ENCODE results near the gene RTTN. TPM values are rescaled to one million over a fixed set of nuclear protein-coding genes. Genes with fewer than 3 reads are reported as not detected.

RTTN gene
- total RNA-seq, 1 donor from 2014 or later: 52.4 TPM

DNA sequence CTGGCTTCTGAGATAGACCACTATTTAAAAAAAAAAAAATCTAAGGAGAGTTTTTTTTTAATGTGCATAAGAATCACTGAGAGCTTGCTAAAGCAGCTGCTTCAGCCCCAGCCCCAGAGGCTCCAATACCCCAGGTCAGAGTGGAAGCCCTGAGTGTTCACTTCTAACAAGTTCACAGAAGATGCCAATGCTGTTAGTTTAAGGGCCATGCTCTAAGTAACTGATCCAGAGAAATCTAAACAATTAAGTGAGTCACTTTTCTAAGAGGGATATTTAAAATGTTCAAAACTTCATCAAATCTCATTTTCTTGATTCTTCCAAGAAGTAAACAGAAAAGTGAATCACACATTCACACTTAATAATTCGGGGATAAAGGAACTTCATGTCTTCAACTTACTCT lies 131.4 kb downstream of the RTTN start:
- H3K36me3 ChIP-seq: no peaks in the 10 kb centered on the region
- H3K4me2 ChIP-seq: no peak overlapping the region
- H4K20me1 ChIP-seq (ENCODE audit: low read depth): no peaks in the 10 kb centered on the region
- H3K27me3 ChIP-seq: no peaks in the 10 kb centered on the region
- H3K4me3 Mint-ChIP-seq: no peak overlapping the region
- H3K4me1 ChIP-seq: no peaks in the 10 kb centered on the region
- no peaks in the 10 kb centered on the region for H3K9me3 ChIP-seq (ENCODE audit: low read depth)
- H3K9ac ChIP-seq: no peak overlapping the region
- H3K27ac ChIP-seq: no peak overlapping the region
- H3K36me3 Mint-ChIP-seq: no peaks in the 10 kb centered on the region
- H3K27me3 Mint-ChIP-seq (ENCODE audit: insufficient read depth, low read depth): no peaks in the 10 kb centered on the region
- no peak overlapping the region for H2AFZ ChIP-seq (replicated peaks)
- no peaks in the 10 kb centered on the region for H3K79me2 ChIP-seq (ENCODE audit: low read depth)
- H3K27ac Mint-ChIP-seq: no peak overlapping the region
- H3K9me3 Mint-ChIP-seq: no peaks in the 10 kb centered on the region
- H3F3A ChIP-seq (ENCODE audit: low read depth): no peaks in the 10 kb centered on the region
- H3K4me3 ChIP-seq: no peak overlapping the region
- no peak for DNase-seq (ENCODE audit: low spot score)
- TF ChIP-seq, protein P1, sequence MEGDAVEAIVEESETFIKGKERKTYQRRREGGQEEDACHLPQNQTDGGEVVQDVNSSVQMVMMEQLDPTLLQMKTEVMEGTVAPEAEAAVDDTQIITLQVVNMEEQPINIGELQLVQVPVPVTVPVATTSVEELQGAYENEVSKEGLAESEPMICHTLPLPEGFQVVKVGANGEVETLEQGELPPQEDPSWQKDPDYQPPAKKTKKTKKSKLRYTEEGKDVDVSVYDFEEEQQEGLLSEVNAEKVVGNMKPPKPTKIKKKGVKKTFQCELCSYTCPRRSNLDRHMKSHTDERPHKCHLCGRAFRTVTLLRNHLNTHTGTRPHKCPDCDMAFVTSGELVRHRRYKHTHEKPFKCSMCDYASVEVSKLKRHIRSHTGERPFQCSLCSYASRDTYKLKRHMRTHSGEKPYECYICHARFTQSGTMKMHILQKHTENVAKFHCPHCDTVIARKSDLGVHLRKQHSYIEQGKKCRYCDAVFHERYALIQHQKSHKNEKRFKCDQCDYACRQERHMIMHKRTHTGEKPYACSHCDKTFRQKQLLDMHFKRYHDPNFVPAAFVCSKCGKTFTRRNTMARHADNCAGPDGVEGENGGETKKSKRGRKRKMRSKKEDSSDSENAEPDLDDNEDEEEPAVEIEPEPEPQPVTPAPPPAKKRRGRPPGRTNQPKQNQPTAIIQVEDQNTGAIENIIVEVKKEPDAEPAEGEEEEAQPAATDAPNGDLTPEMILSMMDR (IDR thresholded peaks at IDR 0.05): no peak
- TF ChIP-seq EZH2phosphoT487 (IDR thresholded peaks at IDR 0.05): no peak
- no peak for TF ChIP-seq EZH2 (IDR thresholded peaks at IDR 0.05)
- no peaks in the 10 kb centered on the region for H3K4me1 Mint-ChIP-seq

DNA sequence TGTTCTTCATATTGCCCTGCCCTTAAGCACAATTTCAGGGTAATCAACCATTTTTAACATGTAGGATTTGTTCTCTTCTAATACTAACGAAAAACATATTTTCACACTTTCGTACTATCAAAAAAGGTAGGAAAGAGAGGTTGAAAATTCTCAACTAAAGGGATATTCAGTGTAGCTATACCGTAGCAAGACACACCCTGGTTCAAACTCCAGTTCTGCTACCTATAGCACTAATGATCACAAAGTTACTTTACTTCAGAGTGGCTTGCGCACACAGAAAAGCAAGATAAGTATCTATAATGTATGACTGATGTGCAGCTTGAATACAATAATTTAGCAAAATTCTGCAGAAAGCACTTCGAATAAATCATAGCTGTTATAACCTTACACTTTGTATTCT lies 132.1 kb downstream of the RTTN start:
- H3K4me2 ChIP-seq: no peak overlapping the region
- no peak overlapping the region for H3K4me3 ChIP-seq
- Mint-ChIP-seq H3K9me3 (no peaks in the 10 kb centered on the region), H3K36me3 (peaks cover 6% of the 10 kb centered on the region), H3K27ac (no peak overlapping the region), H3K4me1 (no peaks in the 10 kb centered on the region), H3K4me3 (no peak overlapping the region), H3K27me3 (ENCODE audit: insufficient read depth, low read depth) (no peaks in the 10 kb centered on the region)
- H3K9me3 ChIP-seq (ENCODE audit: low read depth): no peaks in the 10 kb centered on the region
- no peak for TF ChIP-seq EZH2phosphoT487 (IDR thresholded peaks at IDR 0.05)
- no peak for TF ChIP-seq EZH2 (IDR thresholded peaks at IDR 0.05)
- TF ChIP-seq, protein P1 (IDR thresholded peaks at IDR 0.05): no peak
- DNase-seq (ENCODE audit: low spot score): no peak
- H3K27ac ChIP-seq: no peak overlapping the region
- no peaks in the 10 kb centered on the region for H3K79me2 ChIP-seq (ENCODE audit: low read depth)
- no peaks in the 10 kb centered on the region for H3F3A ChIP-seq (ENCODE audit: low read depth)
- H3K9ac ChIP-seq: no peak overlapping the region
- H4K20me1 ChIP-seq (ENCODE audit: low read depth): no peaks in the 10 kb centered on the region
- no peaks in the 10 kb centered on the region for H3K27me3 ChIP-seq
- no peaks in the 10 kb centered on the region for H3K4me1 ChIP-seq
- no peak overlapping the region for H2AFZ ChIP-seq (replicated peaks)
- no peaks in the 10 kb centered on the region for H3K36me3 ChIP-seq

DNA sequence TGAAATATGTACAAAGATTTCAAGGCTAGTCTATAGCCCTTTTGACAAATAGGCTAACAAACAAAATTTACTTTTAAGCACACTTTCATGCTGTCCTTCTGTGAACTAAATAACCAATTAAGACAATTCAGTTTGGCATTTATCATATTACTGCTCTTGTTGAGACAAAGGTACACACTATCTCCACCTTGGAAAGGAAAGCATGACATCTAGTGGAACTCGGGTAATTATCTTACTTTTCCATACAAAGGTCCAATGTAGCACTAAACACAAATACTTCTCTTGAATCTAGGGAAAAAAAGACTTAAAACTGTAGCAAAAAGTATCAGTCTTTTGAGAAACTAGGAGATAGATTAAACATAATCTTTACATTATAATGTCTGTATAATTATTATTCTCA lies 132.8 kb downstream of the RTTN start:
- Mint-ChIP-seq H3K4me3 (no peak overlapping the region), H3K27me3 (ENCODE audit: insufficient read depth, low read depth) (no peaks in the 10 kb centered on the region), H3K36me3 (peaks cover 6% of the 10 kb centered on the region), H3K9me3 (no peaks in the 10 kb centered on the region), H3K27ac (no peak overlapping the region), H3K4me1 (no peaks in the 10 kb centered on the region)
- H4K20me1 ChIP-seq (ENCODE audit: low read depth): no peaks in the 10 kb centered on the region
- H3K4me1 ChIP-seq: no peaks in the 10 kb centered on the region
- no peaks in the 10 kb centered on the region for H3K27me3 ChIP-seq
- no peak for DNase-seq (ENCODE audit: low spot score)
- no peak for TF ChIP-seq EZH2 (IDR thresholded peaks at IDR 0.05)
- TF ChIP-seq, protein P1 (IDR thresholded peaks at IDR 0.05): peak; percentile 31
- H3K27ac ChIP-seq: no peak overlapping the region
- H3K9me3 ChIP-seq (ENCODE audit: low read depth): no peaks in the 10 kb centered on the region
- H3F3A ChIP-seq (ENCODE audit: low read depth): no peaks in the 10 kb centered on the region
- H3K4me2 ChIP-seq: no peak overlapping the region
- no peak overlapping the region for H3K9ac ChIP-seq
- no peaks in the 10 kb centered on the region for H3K36me3 ChIP-seq
- no peaks in the 10 kb centered on the region for H3K79me2 ChIP-seq (ENCODE audit: low read depth)
- H3K4me3 ChIP-seq: no peak overlapping the region
- no peak overlapping the region for H2AFZ ChIP-seq (replicated peaks)

DNA sequence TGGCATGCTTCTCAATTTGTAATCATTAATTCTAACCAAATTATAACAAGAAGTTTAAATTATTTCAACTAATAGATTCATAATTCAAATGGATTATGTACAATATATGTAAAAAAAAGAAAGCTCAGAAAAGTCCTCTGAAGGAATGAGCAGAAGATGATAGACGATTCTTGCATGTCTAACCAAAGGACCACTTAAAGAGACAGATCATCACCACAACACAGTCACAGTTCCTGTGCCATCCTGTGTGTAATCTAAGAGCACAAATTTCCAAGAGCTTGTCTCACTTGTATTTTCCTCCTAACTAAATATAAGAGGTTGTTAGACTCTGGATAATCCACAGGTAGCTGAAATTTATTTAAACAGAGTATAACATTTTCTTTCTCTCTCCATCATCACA lies 135.5 kb downstream of the RTTN start:
- H3K9me3 ChIP-seq (ENCODE audit: low read depth): no peaks in the 10 kb centered on the region
- no peaks in the 10 kb centered on the region for H4K20me1 ChIP-seq (ENCODE audit: low read depth)
- H3K4me1 ChIP-seq: no peaks in the 10 kb centered on the region
- no peak for TF ChIP-seq EZH2phosphoT487 (IDR thresholded peaks at IDR 0.05)
- no peak for TF ChIP-seq EZH2 (IDR thresholded peaks at IDR 0.05)
- no peaks in the 10 kb centered on the region for H3K27me3 Mint-ChIP-seq (ENCODE audit: insufficient read depth, low read depth)
- H3K4me1 Mint-ChIP-seq: no peaks in the 10 kb centered on the region
- H3K79me2 ChIP-seq (ENCODE audit: low read depth): no peaks in the 10 kb centered on the region
- H3K27ac Mint-ChIP-seq: no peak overlapping the region
- no peak overlapping the region for H3K4me2 ChIP-seq
- DNase-seq (ENCODE audit: low spot score): no peak
- H3K4me3 ChIP-seq: no peak overlapping the region
- no peaks in the 10 kb centered on the region for H3K36me3 ChIP-seq
- no peak overlapping the region for H3K27ac ChIP-seq
- H3K36me3 Mint-ChIP-seq: peaks cover 8% of the 10 kb centered on the region
- H3K9me3 Mint-ChIP-seq: no peaks in the 10 kb centered on the region
- H3F3A ChIP-seq (ENCODE audit: low read depth): no peaks in the 10 kb centered on the region
- no peak overlapping the region for H2AFZ ChIP-seq (replicated peaks)
- H3K4me3 Mint-ChIP-seq: no peak overlapping the region
- no peak overlapping the region for H3K9ac ChIP-seq
- no peaks in the 10 kb centered on the region for H3K27me3 ChIP-seq

Data from neural progenitor cell (in vitro differentiated cells).